H9 (cell line): Measurements from ENCODE around the gene SMAD3. TPM values are rescaled to one million over a fixed set of nuclear protein-coding genes. Genes with fewer than 3 reads are reported as not detected.

Source experiments
- DNase-seq: peaks from one replicate; pipeline ENCODE4 v3.0.0-alpha.2; 2017
- H2AFZ ChIP-seq: one replicate; pipeline ENCODE4 v1.6.1; 2013; ENCODE audit warnings: mild to moderate bottlenecking, low read length, control low read depth, moderate library complexity
- H2AK5ac ChIP-seq: 2 replicates; pipeline ENCODE4 v1.6.1; 2013; ENCODE audit warnings: low read length, control low read depth, mixed read lengths; ENCODE audit not compliant: insufficient read length
- H2BK120ac ChIP-seq: one replicate; pipeline ENCODE4 v1.6.1; 2013; ENCODE audit warnings: low read depth, mild to moderate bottlenecking, low read length, control low read depth, inconsistent platforms; ENCODE audit not compliant: poor library complexity, severe bottlenecking
- H2BK12ac ChIP-seq: 2 replicates; pipeline ENCODE4 v1.6.1; 2013; ENCODE audit warnings: low read length, control low read depth, mixed read lengths, low read depth; ENCODE audit not compliant: insufficient read length
- H2BK15ac ChIP-seq: 2 replicates; pipeline ENCODE4 v1.6.1; 2013; ENCODE audit warnings: low read depth, low read length, control low read depth
- H2BK20ac ChIP-seq: one replicate; pipeline ENCODE4 v1.6.1; 2013; ENCODE audit warnings: low read depth, mild to moderate bottlenecking, low read length, control low read depth, inconsistent platforms; ENCODE audit not compliant: poor library complexity, severe bottlenecking
- H2BK5ac ChIP-seq: 2 replicates; pipeline ENCODE4 v1.6.1; 2013; ENCODE audit warnings: low read length, control low read depth, mixed read lengths; ENCODE audit not compliant: insufficient read length
- H3K14ac ChIP-seq: 2 replicates; pipeline ENCODE4 v1.6.1; 2013; ENCODE audit warnings: low read length, control low read depth; ENCODE audit not compliant: insufficient read depth
- H3K18ac ChIP-seq: 2 replicates; pipeline ENCODE4 v1.6.1; 2013; ENCODE audit warnings: low read depth, mild to moderate bottlenecking, mixed read lengths, low read length, control low read depth; ENCODE audit not compliant: insufficient read length
- H3K23ac ChIP-seq: 2 replicates; pipeline ENCODE4 v1.6.1; 2013; ENCODE audit warnings: low read length, control low read depth, mixed read lengths, low read depth; ENCODE audit not compliant: insufficient read length
- H3K23me2 ChIP-seq: 2 replicates; pipeline ENCODE4 v1.6.1; 2013; ENCODE audit warnings: low read depth, mild to moderate bottlenecking, mixed read lengths, low read length, control low read depth; ENCODE audit not compliant: insufficient read length, poor library complexity, severe bottlenecking
- H3K27ac ChIP-seq: 2 replicates; pipeline ENCODE4 v1.5.1; 2013; ENCODE audit warnings: low read length, control low read depth, mixed read lengths, low read depth; ENCODE audit not compliant: insufficient read length
- H3K27me3 ChIP-seq: 2 replicates; pipeline ENCODE4 v1.6.1; 2013; ENCODE audit warnings: low read length, control low read depth, inconsistent platforms; ENCODE audit not compliant: insufficient read depth
- H3K4ac ChIP-seq: 2 replicates; pipeline ENCODE4 v1.6.1; 2013; ENCODE audit warnings: low read depth, mild to moderate bottlenecking, control low read depth, inconsistent platforms, low read length, moderate library complexity
- H3K4me1 ChIP-seq: 2 replicates; pipeline ENCODE4 v1.6.1; 2013; ENCODE audit warnings: low read length, control low read depth, inconsistent platforms; ENCODE audit not compliant: insufficient read depth
- H3K4me2 ChIP-seq: 2 replicates; pipeline ENCODE4 v1.6.1; 2013; ENCODE audit warnings: low read length, control low read depth, mixed read lengths; ENCODE audit not compliant: insufficient read length, insufficient read depth
- H3K56ac ChIP-seq: 2 replicates; pipeline ENCODE4 v1.6.1; 2013; ENCODE audit warnings: low read depth, mild to moderate bottlenecking, mixed read lengths, low read length, control low read depth; ENCODE audit not compliant: insufficient read length
- H3K79me1 ChIP-seq: 2 replicates; pipeline ENCODE4 v1.6.1; 2013; ENCODE audit warnings: low read depth, mild to moderate bottlenecking, moderate library complexity, low read length, control low read depth, inconsistent platforms; ENCODE audit not compliant: insufficient read depth, poor library complexity, severe bottlenecking
- H3K79me2 ChIP-seq: 2 replicates; pipeline ENCODE4 v1.6.1; 2013; ENCODE audit warnings: low read length, control low read depth, inconsistent platforms; ENCODE audit not compliant: insufficient read depth
- H3K9ac ChIP-seq: 2 replicates; pipeline ENCODE4 v1.6.1; 2013; ENCODE audit warnings: low read length, control low read depth, mixed read lengths; ENCODE audit not compliant: insufficient read length; ENCODE audit errors: extremely low read depth
- H3K9me3 ChIP-seq: one replicate; pipeline ENCODE4 v1.6.1; 2013; ENCODE audit warnings: low read depth, low read length, inconsistent platforms; ENCODE audit not compliant: control insufficient read depth
- H3T11ph ChIP-seq: one replicate; pipeline ENCODE4 v1.6.1; 2013; ENCODE audit warnings: mild to moderate bottlenecking, low read length, control low read depth, inconsistent platforms
- H4K20me1 ChIP-seq: one replicate; pipeline ENCODE4 v1.6.1; 2013; ENCODE audit not compliant: control insufficient read depth, insufficient read length, insufficient read depth
- H4K5ac ChIP-seq: 2 replicates; pipeline ENCODE4 v1.6.1; 2013; ENCODE audit warnings: low read depth, mild to moderate bottlenecking, mixed read lengths, low read length, control low read depth; ENCODE audit not compliant: insufficient read length
- H4K8ac ChIP-seq: replicated peaks from 2 replicates; pipeline ENCODE4 v1.6.1; 2013; ENCODE audit warnings: low read length, control low read depth, mixed read lengths, low read depth; ENCODE audit not compliant: insufficient read length
- H4K91ac ChIP-seq: 2 replicates; pipeline ENCODE4 v1.6.1; 2013; ENCODE audit warnings: low read depth, mild to moderate bottlenecking, moderate library complexity, mixed read lengths, low read length, control low read depth; ENCODE audit not compliant: insufficient read length
- H3K27ac Mint-ChIP-seq, 3 experiments: 2 replicates in 2 of 3; 3 replicates in 1 of 3; pipeline ENCODE4 v1.8.0; 2020 to 2021; ENCODE audit warnings: mixed read lengths in 3 of 3, mild to moderate bottlenecking in 1 of 3, moderate library complexity in 1 of 3
- H3K27me3 Mint-ChIP-seq: 2 replicates; pipeline ENCODE4 v1.8.0; 2021; ENCODE audit warnings: low read depth, mild to moderate bottlenecking, moderate library complexity, mixed read lengths
- H3K36me3 Mint-ChIP-seq, 3 experiments: 2 replicates in 2 of 3; 3 replicates in 1 of 3; pipeline ENCODE4 v1.8.0; 2020 to 2021; ENCODE audit warnings: low read depth in 3 of 3, mixed read lengths in 3 of 3; ENCODE audit not compliant: insufficient read depth in 1 of 3
- H3K4me1 Mint-ChIP-seq, 2 experiments: 2 replicates each; pipeline ENCODE4 v1.8.0; 2020; ENCODE audit warnings: mixed read lengths in 2 of 2
- H3K4me3 Mint-ChIP-seq, 2 experiments: 2 replicates in 1 of 2; 3 replicates in 1 of 2; pipeline ENCODE4 v1.8.0; 2020 to 2021; ENCODE audit warnings: mild to moderate bottlenecking in 2 of 2, mixed read lengths in 2 of 2, moderate library complexity in 1 of 2
- H3K9me3 Mint-ChIP-seq, 2 experiments: 2 replicates in 1 of 2; 3 replicates in 1 of 2; pipeline ENCODE4 v1.8.0; 2020; ENCODE audit warnings: mild to moderate bottlenecking in 2 of 2, mixed read lengths in 2 of 2, moderate library complexity in 1 of 2
- WGBS: extraction: QIAGEN DNeasy Blood & Tissue Kit; methylation state at CpG from one replicate; pipeline ENCODE4 v1.1.7; 2013; ENCODE audit warnings: missing lambda C conversion rate, low lambda C conversion rate, mixed read lengths; ENCODE audit not compliant: insufficient read length; ENCODE audit errors: extremely low coverage; 5-methylcytosine and 5-hydroxymethylcytosine counted together
- long read RNA-seq: library from polyadenylated mRNA; unstranded; transcript quantifications from one replicate; pipeline ENCODE4 v2.0.0, GENCODE V29; 2020
- total RNA-seq: library from RNA; stranded (reverse); gene quantifications from 2 replicates; pipeline ENCODE4 v1.2.1, GENCODE V29; 2021
- TF ChIP-seq, protein P1 (sequence below): fragments of 200-600 bp; sonication (generic); conservative IDR thresholded peaks from 3 replicates; pipeline ENCODE4 v1.8.0; 2021; ENCODE audit warnings: antibody characterized with exemption, mild to moderate bottlenecking

SMAD3 gene
- 25.9 and 26.7 TPM in 2 replicates for total RNA-seq
- long read RNA-seq, full-length matches to known transcripts: 5 of 17 reads
- long read RNA-seq, partial matches to known transcripts: 11 of 17 reads
- long read RNA-seq, other reads (novel, unspliced or antisense): 1 of 17 reads

- no peak within 1 kb of the TSS for H3K23ac ChIP-seq
- Mint-ChIP-seq H3K4me1 (peaks cover 51% of the 10 kb centered on the region in 2 experiments), H3K4me3 (peak within 1 kb of the TSS; percentile 95 to 99), H3K27me3 (peaks cover 46% of the 10 kb centered on the region), H3K27ac (peak within 1 kb of the TSS; percentile 83 to 93 (median 88)), H3K36me3 (peaks cover 0 to 5% (median 2%) of the 10 kb centered on the region in 3 experiments; a peak in 1 of 7 replicates), H3K9me3 (no peaks in the 10 kb centered on the region; a peak in 1 of 5 replicates)
- no peak within 1 kb of the TSS for H4K5ac ChIP-seq
- H3T11ph ChIP-seq: no peak within 1 kb of the TSS
- H3K18ac ChIP-seq: peak within 1 kb of the TSS; percentile 77
- H3K56ac ChIP-seq: no peak within 1 kb of the TSS
- no peak within 1 kb of the TSS for H2AK5ac ChIP-seq
- peaks cover 13% of the 10 kb centered on the region; the same call in 1 of the 2 replicates for H3K4me1 ChIP-seq
- DNase-seq: peak; percentile 81
- no peak within 1 kb of the TSS; the same call in 1 of the 2 replicates for H3K4ac ChIP-seq
- no peak within 1 kb of the TSS for H2BK15ac ChIP-seq
- peaks cover 27% of the 10 kb centered on the region for H3K27me3 ChIP-seq
- no peak within 1 kb of the TSS for H2BK120ac ChIP-seq
- H2AFZ ChIP-seq: no peak within 1 kb of the TSS
- peak within 1 kb of the TSS; percentile 73 for H3K9ac ChIP-seq
- H3K9me3 ChIP-seq: no peaks in the 10 kb centered on the region
- no CpG with 5 or more reads among the region's 63 CpGs for WGBS
- H3K27ac ChIP-seq: no peak within 1 kb of the TSS
- no peak within 1 kb of the TSS for H4K91ac ChIP-seq
- H2BK5ac ChIP-seq: no peak within 1 kb of the TSS
- peak within 1 kb of the TSS; percentile 81 for H3K14ac ChIP-seq
- no peaks in the 10 kb centered on the region for H3K79me2 ChIP-seq
- no peak within 1 kb of the TSS for H2BK20ac ChIP-seq
- H4K8ac ChIP-seq: no peak within 1 kb of the TSS
- H4K20me1 ChIP-seq: peaks cover 2% of the 10 kb centered on the region
- TF ChIP-seq, protein P1, sequence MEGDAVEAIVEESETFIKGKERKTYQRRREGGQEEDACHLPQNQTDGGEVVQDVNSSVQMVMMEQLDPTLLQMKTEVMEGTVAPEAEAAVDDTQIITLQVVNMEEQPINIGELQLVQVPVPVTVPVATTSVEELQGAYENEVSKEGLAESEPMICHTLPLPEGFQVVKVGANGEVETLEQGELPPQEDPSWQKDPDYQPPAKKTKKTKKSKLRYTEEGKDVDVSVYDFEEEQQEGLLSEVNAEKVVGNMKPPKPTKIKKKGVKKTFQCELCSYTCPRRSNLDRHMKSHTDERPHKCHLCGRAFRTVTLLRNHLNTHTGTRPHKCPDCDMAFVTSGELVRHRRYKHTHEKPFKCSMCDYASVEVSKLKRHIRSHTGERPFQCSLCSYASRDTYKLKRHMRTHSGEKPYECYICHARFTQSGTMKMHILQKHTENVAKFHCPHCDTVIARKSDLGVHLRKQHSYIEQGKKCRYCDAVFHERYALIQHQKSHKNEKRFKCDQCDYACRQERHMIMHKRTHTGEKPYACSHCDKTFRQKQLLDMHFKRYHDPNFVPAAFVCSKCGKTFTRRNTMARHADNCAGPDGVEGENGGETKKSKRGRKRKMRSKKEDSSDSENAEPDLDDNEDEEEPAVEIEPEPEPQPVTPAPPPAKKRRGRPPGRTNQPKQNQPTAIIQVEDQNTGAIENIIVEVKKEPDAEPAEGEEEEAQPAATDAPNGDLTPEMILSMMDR: no peak
- H3K23me2 ChIP-seq: peaks cover 27% of the 10 kb centered on the region
- H2BK12ac ChIP-seq: no peak within 1 kb of the TSS
- peak within 1 kb of the TSS; percentile 78 for H3K4me2 ChIP-seq
- H3K79me1 ChIP-seq: no peaks in the 10 kb centered on the region
Observed at GRCh38 chr15:67065531-67066005, at the start of gene SMAD3. SMAD3 (plus strand) TSS chr15:67065602; CDS start chr15:67066155, 553 bp downstream.
